SJCRH30 (cell line): ENCODE data around the gene MTX1. TPM values are rescaled to one million over a fixed set of nuclear protein-coding genes. Genes with fewer than 3 reads are reported as not detected.
"Not testable (repeated sequence)": the region's sequence is repeated elsewhere in the genome, so short reads cannot be mapped to it uniquely, and the experiment has no call there.

Source experiments
- DNase-seq, 2 experiments: peaks; one replicate each; pipeline ENCODE4 v3.0.0-alpha.2; 2015 to 2020
- H3K27ac ChIP-seq: fragments of 250-450 bp; sonication (Bioruptor Pico); 2 replicates; pipeline ENCODE4 v1.5.1; 2020; ENCODE audit warnings: mild to moderate bottlenecking, moderate library complexity
- H3K27me3 ChIP-seq: fragments of 250-450 bp; sonication (Bioruptor Pico); 2 replicates; pipeline ENCODE4 v1.5.1; 2020; ENCODE audit warnings: mild to moderate bottlenecking, moderate library complexity
- H3K36me3 ChIP-seq: fragments of 250-450 bp; sonication (Bioruptor Pico); 2 replicates; pipeline ENCODE4 v1.5.1; 2020; ENCODE audit warnings: mild to moderate bottlenecking, moderate library complexity
- H3K4me1 ChIP-seq: fragments of 250-450 bp; sonication (Bioruptor Pico); 2 replicates; pipeline ENCODE4 v1.5.1; 2020; ENCODE audit warnings: mild to moderate bottlenecking, moderate library complexity
- H3K4me3 ChIP-seq: fragments of 250-450 bp; sonication (Bioruptor Pico); 2 replicates; pipeline ENCODE4 v1.5.1; 2020; ENCODE audit warnings: mild to moderate bottlenecking, moderate library complexity
- H3K9me3 ChIP-seq: fragments of 250-450 bp; sonication (Bioruptor Pico); replicated peaks from 2 replicates; pipeline ENCODE4 v1.5.1; 2020; ENCODE audit warnings: mild to moderate bottlenecking, moderate library complexity
- total RNA-seq: library from RNA; depleted of rRNA; stranded (reverse); fragments of >200 nt; shearing (Covaris generic); gene quantifications from 2 replicates; pipeline ENCODE4 v1.2.3, GENCODE V29; 2014

Gene MTX1
- total RNA-seq, 1 experiment from 2014 or later: 25.2 TPM

- Histone ChIP-seq H3K4me3 (peak overlapping the region; percentile 65), H3K36me3 (no peaks in the 10 kb centered on the region; the same call in 1 of the 2 replicates), H3K4me1 (peaks cover 3% of the 10 kb centered on the region), H3K27me3 (no peaks in the 10 kb centered on the region), H3K9me3 (no peaks in the 10 kb centered on the region), H3K27ac (peak overlapping the region; percentile 68)
- DNase-seq: peak; percentile 73 to 81
Observed at GRCh38 chr1:155226188-155226909, 17.9 kb downstream of the MTX1 start.

GRCh38 chr1:155226910-155227260, 18.4 kb downstream of the MTX1 start:
- H3K27me3 ChIP-seq: no peaks in the 10 kb centered on the region
- H3K9me3 ChIP-seq: no peaks in the 10 kb centered on the region
- DNase-seq: peak; percentile 61 to 68
- peak overlapping the region; percentile 65 for H3K4me3 ChIP-seq
- H3K36me3 ChIP-seq: no peaks in the 10 kb centered on the region; the same call in 1 of the 2 replicates
- peaks cover 3% of the 10 kb centered on the region for H3K4me1 ChIP-seq
- peak overlapping the region; percentile 68 for H3K27ac ChIP-seq

- Histone ChIP-seq H3K4me1 (peaks cover 3% of the 10 kb centered on the region), H3K36me3 (no peaks in the 10 kb centered on the region; the same call in 1 of the 2 replicates), H3K27me3 (no peaks in the 10 kb centered on the region), H3K4me3 (peak overlapping the region; percentile 65), H3K9me3 (no peaks in the 10 kb centered on the region), H3K27ac (peak overlapping the region; percentile 68)
- DNase-seq: peak; percentile 99
Observed at GRCh38 chr1:155227261-155228095, 19.0 kb downstream of the MTX1 start.

- no peak for DNase-seq
- Histone ChIP-seq H3K4me3 (peak overlapping the region; percentile 65), H3K27ac (peak overlapping the region; percentile 68), H3K4me1 (peaks cover 3% of the 10 kb centered on the region), H3K36me3 (no peaks in the 10 kb centered on the region; the same call in 1 of the 2 replicates), H3K27me3 (no peaks in the 10 kb centered on the region), H3K9me3 (no peaks in the 10 kb centered on the region)
Observed at GRCh38 chr1:155228096-155228427, 19.6 kb downstream of the MTX1 start.

- H3K4me3 ChIP-seq, DNase-seq, H3K4me1 ChIP-seq, H3K27ac ChIP-seq, H3K36me3 ChIP-seq, H3K27me3 ChIP-seq, H3K9me3 ChIP-seq: not testable (repeated sequence)
Observed at GRCh38 chr1:155231302-155231701, 22.8 kb downstream of the MTX1 start.

GRCh38 chr1:155232001-155232978, 23.8 kb downstream of the MTX1 start:
- H3K4me3 ChIP-seq, DNase-seq, H3K9me3 ChIP-seq, H3K27me3 ChIP-seq, H3K27ac ChIP-seq, H3K36me3 ChIP-seq, H3K4me1 ChIP-seq: not testable (repeated sequence)

GRCh38 chr1:155233502-155233901, 25.0 kb downstream of the MTX1 start:
- H3K27ac ChIP-seq, DNase-seq, H3K9me3 ChIP-seq, H3K36me3 ChIP-seq, H3K4me1 ChIP-seq, H3K27me3 ChIP-seq, H3K4me3 ChIP-seq: not testable (repeated sequence)

GRCh38 chr1:155235375-155235774, 26.9 kb downstream of the MTX1 start:
- not testable (repeated sequence) for H3K4me3 ChIP-seq, DNase-seq, H3K4me1 ChIP-seq, H3K27ac ChIP-seq, H3K9me3 ChIP-seq, H3K36me3 ChIP-seq, H3K27me3 ChIP-seq

- no peaks in the 10 kb centered on the region for H3K27me3 ChIP-seq
- no peaks in the 10 kb centered on the region for H3K36me3 ChIP-seq
- H3K9me3 ChIP-seq: no peaks in the 10 kb centered on the region
- no peak overlapping the region for H3K4me3 ChIP-seq
- peaks cover 4% of the 10 kb centered on the region; the same call in 1 of the 2 replicates for H3K4me1 ChIP-seq
- DNase-seq: no peak
- H3K27ac ChIP-seq: no peak overlapping the region
Observed at GRCh38 chr1:155236451-155236850, 28.0 kb downstream of the MTX1 start.

- no peaks in the 10 kb centered on the region for H3K36me3 ChIP-seq
- H3K9me3 ChIP-seq: no peaks in the 10 kb centered on the region
- no peaks in the 10 kb centered on the region for H3K27me3 ChIP-seq
- peak; percentile 65 to 83 for DNase-seq
- peak overlapping the region; percentile 12; the same call in 1 of the 2 replicates for H3K27ac ChIP-seq
- H3K4me3 ChIP-seq: peak overlapping the region; percentile 48
- peaks cover 9% of the 10 kb centered on the region; the same call in 1 of the 2 replicates for H3K4me1 ChIP-seq
Observed at GRCh38 chr1:155241069-155241679, 32.7 kb downstream of the MTX1 start.

- Histone ChIP-seq H3K4me3 (no peak overlapping the region), H3K36me3 (no peaks in the 10 kb centered on the region), H3K4me1 (peaks cover 9% of the 10 kb centered on the region; the same call in 1 of the 2 replicates), H3K9me3 (no peaks in the 10 kb centered on the region), H3K27ac (no peak overlapping the region), H3K27me3 (no peaks in the 10 kb centered on the region)
- DNase-seq: no peak
Observed at GRCh38 chr1:155241841-155242264, 33.4 kb downstream of the MTX1 start.

GRCh38 chr1:155242805-155243358, 34.4 kb downstream of the MTX1 start:
- Histone ChIP-seq H3K9me3 (no peaks in the 10 kb centered on the region), H3K4me1 (peaks cover 9% of the 10 kb centered on the region; the same call in 1 of the 2 replicates), H3K27ac (no peak overlapping the region), H3K36me3 (no peaks in the 10 kb centered on the region), H3K4me3 (peak overlapping the region; percentile 68), H3K27me3 (no peaks in the 10 kb centered on the region)
- DNase-seq: no peak

GRCh38 chr1:155244368-155245162, 36.1 kb downstream of the MTX1 start:
- Histone ChIP-seq H3K4me3 (peak overlapping the region; percentile 68), H3K36me3 (no peaks in the 10 kb centered on the region), H3K27ac (peak overlapping the region; percentile 89), H3K27me3 (no peaks in the 10 kb centered on the region), H3K9me3 (no peaks in the 10 kb centered on the region), H3K4me1 (peaks cover 9% of the 10 kb centered on the region; the same call in 1 of the 2 replicates)
- peak; percentile 99 for DNase-seq
